VCaP (cell line): ENCODE measurements around the gene SOAT2.
"Not testable (repeated sequence)": the region's sequence is repeated elsewhere in the genome, so short reads cannot be mapped to it uniquely, and the experiment has no call there.

Experiments
- H3K27ac ChIP-seq: fragments of 450-650 bp; 2 replicates; pipeline ENCODE4 v1.5.1; 2017
- CTCF ChIP-seq: fragments of 450-650 bp; conservative IDR thresholded peaks from 2 replicates; pipeline ENCODE4 v1.5.1; 2017; ENCODE audit warnings: mild to moderate bottlenecking, moderate library complexity

SOAT2 gene

DNA sequence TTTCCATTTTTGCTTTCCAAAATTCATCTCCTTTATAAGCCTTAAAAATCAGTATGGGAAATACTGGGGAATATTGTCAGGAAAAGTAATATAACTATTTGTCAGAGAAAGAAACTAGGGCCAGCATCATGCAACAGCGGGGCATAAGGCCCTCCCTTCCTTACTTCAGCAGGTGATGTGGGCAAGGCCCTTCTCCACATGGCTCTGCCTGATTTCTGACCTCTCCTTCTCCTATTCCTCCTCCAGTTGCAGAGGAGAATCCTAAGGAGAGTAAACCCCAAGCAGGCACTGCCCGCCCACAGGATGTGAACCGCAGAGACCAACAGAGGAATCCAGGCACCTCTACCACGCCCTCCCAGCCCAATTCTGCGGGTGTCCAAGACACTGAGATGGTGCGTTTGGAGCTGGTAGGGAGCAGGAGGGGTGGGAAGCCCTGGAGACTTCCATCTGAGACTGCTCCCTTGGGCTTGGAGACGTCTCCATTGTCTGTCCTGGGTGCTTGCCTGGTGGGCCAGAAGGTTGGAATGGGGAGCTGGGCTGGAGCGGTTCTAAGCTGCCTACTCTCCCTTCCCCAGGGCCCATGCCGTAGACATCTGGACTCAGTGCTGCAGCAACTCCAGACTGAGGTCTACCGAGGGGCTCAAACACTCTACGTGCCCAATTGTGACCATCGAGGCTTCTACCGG lies 2.7 kb upstream of the SOAT2 start:
- H3K27ac ChIP-seq, result no peak overlapping the region
- no peak for TF ChIP-seq CTCF

GRCh38 chr12:53101266-53101665 lies 2.0 kb upstream of the SOAT2 start:
- no peak for TF ChIP-seq CTCF

GRCh38 chr12:53101931-53102781 lies 1.1 kb upstream of the SOAT2 start:
- no peak for TF ChIP-seq CTCF
- no peak overlapping the region for H3K27ac ChIP-seq

More at GRCh38 chr12:53101266-53101665, 2.0 kb upstream of the SOAT2 start:
- H3K27ac ChIP-seq, result no peak overlapping the region

- H3K27ac ChIP-seq, result no peak overlapping the region
- TF ChIP-seq CTCF, result no peak
These were observed 597 bp downstream of the SOAT2 start for GRCh38 chr12:53103860-53104305.

DNA sequence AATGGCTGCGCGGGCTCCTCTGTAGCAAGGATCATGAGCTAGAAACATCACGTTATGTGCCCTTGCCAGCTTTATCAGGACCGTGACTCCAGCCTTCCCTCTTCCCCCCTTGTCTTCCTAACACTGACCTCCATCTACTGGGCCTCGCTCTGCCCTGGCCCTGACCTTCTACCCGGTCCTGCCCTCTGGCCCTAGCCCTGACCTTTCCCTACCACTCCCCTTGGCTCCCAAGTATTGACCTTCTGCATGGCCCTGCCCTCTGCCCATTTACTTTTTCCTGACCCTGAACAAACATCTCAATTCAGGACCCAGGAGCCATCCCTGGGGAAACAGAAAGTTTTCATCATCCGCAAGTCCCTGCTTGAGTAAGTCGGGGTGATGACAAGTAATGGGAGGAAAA lies 2.0 kb downstream of the SOAT2 start:
- TF ChIP-seq CTCF, result no peak
- no peak overlapping the region for H3K27ac ChIP-seq

DNA sequence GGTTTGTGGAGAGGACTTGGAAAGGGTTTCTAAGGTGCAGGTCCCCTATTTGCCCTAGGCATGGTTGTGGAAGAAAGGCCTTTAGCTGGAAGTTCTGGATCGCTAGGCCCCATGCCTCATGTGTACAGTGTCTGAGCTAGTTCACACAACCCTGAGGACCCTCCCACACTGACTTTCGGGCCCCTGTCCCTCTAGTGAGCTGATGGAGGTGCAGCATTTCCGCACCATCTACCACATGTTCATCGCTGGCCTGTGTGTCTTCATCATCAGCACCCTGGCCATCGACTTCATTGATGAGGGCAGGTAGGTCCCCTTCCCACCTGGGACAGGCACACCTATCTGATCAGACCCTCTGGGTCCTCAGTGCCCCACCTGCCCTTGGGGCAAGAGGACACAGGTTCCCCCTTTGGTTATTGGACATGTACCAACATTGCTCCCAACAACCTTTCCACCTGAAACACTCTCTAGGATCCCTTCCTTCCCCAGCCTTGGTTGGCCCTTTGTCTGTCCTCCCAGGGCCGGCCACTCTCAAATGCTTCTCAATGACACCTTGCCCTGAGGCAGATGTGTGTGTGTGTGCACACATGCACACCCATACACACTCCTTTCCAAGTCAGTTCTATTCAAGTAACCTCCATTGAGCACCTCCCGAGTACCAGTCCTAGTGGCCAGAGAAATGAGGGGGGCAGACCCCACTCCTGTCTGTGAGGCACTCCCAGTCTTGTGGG lies 2.6 kb downstream of the SOAT2 start:
- no peak for TF ChIP-seq CTCF
- no peak overlapping the region for H3K27ac ChIP-seq

GRCh38 chr12:53107122-53107521 lies 3.8 kb downstream of the SOAT2 start:
- TF ChIP-seq CTCF, result no peak
- H3K27ac ChIP-seq, result no peak overlapping the region

GRCh38 chr12:53112431-53112830 lies 9.1 kb downstream of the SOAT2 start:
- not testable (repeated sequence) for H3K27ac ChIP-seq
